IPS-18a (cell line): ENCODE data around the gene RPP38.

Experiments used
- H3K27ac ChIP-seq: one replicate; pipeline ENCODE4 v1.5.1; 2013; ENCODE audit warnings: low read length
- H3K27me3 ChIP-seq: one replicate; pipeline ENCODE4 v1.6.1; 2013; ENCODE audit warnings: mild to moderate bottlenecking, low read length; ENCODE audit not compliant: control insufficient read depth, insufficient read depth
- H3K36me3 ChIP-seq: one replicate; pipeline ENCODE4 v1.6.1; 2013; ENCODE audit warnings: low read depth, low read length; ENCODE audit not compliant: control insufficient read depth
- H3K4me1 ChIP-seq: one replicate; pipeline ENCODE4 v1.6.1; 2013; ENCODE audit warnings: low read depth, low read length; ENCODE audit not compliant: control insufficient read depth
- H3K4me3 ChIP-seq: one replicate; pipeline ENCODE4 v1.5.1; 2013; ENCODE audit warnings: low read length
- H3K9ac ChIP-seq: one replicate; pipeline ENCODE4 v1.6.1; 2013; ENCODE audit warnings: mild to moderate bottlenecking, low read length, moderate library complexity
- H3K9me3 ChIP-seq: one replicate; pipeline ENCODE4 v1.6.1; 2013; ENCODE audit warnings: low read depth, low read length; ENCODE audit not compliant: control insufficient read depth

RPP38 gene

DNA sequence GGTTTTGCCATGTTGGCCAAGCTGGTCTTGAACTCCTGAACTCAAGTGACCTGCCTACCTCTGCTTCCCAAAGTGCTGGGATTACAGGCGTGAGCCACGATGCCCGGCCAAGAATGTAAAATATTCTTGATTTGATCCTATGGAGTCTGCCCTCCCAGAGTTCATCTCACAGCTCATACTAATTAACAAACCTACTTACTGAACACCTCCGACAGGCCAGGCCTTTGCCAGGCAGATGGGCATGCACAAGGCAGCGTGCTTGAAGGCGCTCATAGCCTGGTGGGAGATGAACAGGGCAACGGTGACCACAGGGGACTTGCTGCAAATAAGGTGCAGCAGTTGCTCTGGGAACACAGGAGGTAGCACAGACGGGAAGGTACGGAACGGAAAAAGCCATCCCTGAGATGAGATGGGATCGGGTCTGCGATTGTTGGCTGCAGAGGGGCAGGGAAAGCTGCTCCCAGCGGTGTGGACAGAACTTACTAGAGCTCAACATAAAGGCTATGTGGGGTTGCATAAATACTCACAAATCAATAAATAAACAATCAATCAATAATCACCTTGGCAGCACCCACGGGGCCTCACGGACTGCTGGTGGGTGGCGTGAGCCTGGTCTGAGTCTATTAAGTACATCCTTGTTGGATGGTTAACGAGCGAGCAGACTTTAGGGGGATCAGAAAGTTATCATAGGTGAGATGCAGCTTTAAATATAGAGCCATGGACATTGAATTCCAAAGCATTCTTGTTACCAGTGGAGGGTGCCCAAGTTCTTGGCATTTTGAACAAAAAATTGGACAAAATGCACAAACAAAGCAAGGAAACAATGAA lies 13.3 kb upstream of the RPP38 start:
- Histone ChIP-seq H3K4me3 (peak overlapping the region; percentile 26), H3K9ac (no peak overlapping the region), H3K36me3 (no peaks in the 10 kb centered on the region), H3K27ac (peak overlapping the region; percentile 26), H3K27me3 (no peaks in the 10 kb centered on the region), H3K4me1 (peaks cover 6% of the 10 kb centered on the region), H3K9me3 (no peaks in the 10 kb centered on the region)

DNA sequence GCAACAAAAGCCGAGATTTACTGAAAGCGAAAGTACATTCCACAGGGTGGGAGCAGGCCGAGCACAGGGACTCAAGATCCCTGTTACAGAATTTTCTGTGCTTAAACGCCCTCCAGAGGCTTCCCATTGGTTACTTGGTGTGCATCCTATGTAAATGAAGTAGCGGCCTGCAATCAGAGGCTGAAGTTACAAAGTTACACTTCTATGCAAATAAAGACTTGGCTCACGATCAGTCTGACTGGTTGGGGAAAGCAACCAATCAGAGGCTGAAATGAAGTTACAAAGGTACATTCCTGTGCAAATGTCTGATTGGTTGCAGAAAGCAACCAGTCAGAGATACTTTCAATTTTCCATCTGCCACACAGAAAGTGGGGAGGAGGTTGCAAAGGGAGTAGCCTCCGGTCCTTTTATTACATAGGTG lies 12.6 kb upstream of the RPP38 start:
- H3K9ac ChIP-seq: no peak overlapping the region
- no peaks in the 10 kb centered on the region for H3K36me3 ChIP-seq
- H3K27ac ChIP-seq: peak overlapping the region; percentile 26
- H3K4me3 ChIP-seq: peak overlapping the region; percentile 26
- H3K4me1 ChIP-seq: peaks cover 6% of the 10 kb centered on the region
- H3K27me3 ChIP-seq: no peaks in the 10 kb centered on the region
- no peaks in the 10 kb centered on the region for H3K9me3 ChIP-seq

DNA sequence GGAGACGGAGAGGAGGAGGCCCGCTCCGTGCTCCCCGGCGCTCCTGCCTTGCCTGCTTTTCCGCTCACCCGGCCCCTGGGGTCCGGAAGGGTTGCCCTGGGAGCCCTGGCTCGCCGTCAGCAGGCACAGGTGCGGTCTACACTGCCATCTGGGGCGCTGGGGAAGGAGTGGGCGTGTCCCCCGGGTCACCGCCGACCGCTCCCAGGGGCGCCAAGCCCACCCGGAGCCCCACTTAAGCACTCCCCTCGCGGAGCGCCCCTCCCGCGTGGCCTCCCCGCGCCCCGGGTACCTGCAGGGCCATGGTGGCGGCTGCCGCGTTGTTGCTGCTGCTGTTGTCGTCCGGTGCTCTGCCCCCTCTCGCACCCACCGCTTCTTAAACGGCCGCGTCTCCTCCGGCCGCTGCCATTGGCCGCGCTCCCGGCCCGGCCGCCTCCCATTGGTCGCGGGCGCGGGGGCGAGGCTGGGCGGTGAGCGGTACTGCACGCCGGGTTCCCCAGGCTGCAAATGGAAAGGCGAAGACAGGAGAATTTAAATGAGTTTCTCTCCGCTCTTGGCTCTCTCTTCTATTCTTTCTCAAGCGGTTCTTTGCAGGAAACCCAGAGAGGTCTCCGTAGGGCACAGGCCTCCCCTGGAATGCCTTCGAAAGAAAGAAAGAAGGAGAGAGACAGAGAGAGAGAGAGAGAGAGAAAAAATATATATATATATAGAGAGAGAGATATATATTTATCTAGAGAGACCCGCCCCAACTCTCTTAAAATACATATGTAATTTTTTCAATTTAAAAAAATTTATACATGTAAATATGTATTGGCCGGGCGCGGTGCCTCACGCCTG lies 8.5 kb upstream of the RPP38 start, which contains the start of gene ACBD7:
Gene ACBD7, minus strand, starts transcription at position 349 of the 834 bp plus-strand sequence. Its CDS starts 48 bp downstream, at position 301.
- peak within 1 kb of the TSS; percentile 75 for H3K4me3 ChIP-seq
- H3K27me3 ChIP-seq: no peaks in the 10 kb centered on the region
- H3K27ac ChIP-seq: no peak within 1 kb of the TSS
- H3K9ac ChIP-seq: peak within 1 kb of the TSS; percentile 43
- H3K4me1 ChIP-seq: peaks cover 6% of the 10 kb centered on the region
- no peaks in the 10 kb centered on the region for H3K36me3 ChIP-seq
- no peaks in the 10 kb centered on the region for H3K9me3 ChIP-seq

DNA sequence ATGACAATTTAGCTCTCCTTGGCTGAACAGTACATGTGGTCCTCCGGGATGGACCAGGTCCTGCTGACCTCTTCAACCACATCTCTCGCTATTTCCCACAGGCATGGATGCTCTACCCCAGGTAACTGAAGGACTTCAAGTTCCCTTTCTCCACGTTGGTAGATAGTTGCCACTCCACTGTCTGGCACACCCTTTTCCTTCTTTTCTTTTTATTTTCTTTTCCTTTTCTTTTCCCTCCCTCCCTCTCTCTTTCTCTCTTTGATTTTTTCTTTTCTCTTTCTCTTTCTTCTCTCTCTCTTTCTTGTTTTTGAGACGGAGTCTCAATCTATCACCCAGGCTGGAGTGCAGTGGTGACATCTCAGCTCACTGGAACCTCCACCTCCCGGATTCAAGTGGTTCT lies 5.7 kb upstream of the RPP38 start:
- H3K27me3 ChIP-seq: no peaks in the 10 kb centered on the region
- no peak overlapping the region for H3K27ac ChIP-seq
- H3K36me3 ChIP-seq: no peaks in the 10 kb centered on the region
- H3K9ac ChIP-seq: no peak overlapping the region
- H3K4me3 ChIP-seq: no peak overlapping the region
- H3K4me1 ChIP-seq: no peaks in the 10 kb centered on the region
- no peaks in the 10 kb centered on the region for H3K9me3 ChIP-seq

DNA sequence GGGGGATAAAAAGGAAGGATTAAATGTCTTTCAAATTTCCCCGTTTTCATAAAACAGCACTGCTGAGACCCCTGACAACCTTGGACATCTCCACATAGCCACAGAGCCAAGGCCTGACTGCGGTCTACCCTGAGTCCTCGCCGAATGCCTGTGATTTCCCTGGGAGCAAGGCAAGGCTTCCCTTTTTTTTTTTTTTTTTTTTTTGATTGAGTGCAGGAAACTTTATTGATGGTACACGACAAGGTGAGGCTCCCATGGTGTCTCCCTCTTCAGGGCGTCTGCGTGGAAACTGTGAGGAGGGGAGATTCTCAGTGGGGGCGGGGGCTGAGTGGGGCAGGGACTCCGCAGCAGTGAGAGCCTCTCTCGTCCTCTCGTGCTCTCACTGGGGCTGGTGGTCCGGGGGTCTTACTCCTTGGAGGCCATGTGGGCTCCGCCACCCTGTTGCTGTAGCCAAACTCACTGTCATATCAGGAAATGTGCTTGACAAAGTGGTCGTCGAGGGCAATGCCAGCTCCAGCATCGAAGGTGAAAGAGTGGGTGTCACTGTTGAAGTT lies 4.2 kb upstream of the RPP38 start:
- Histone ChIP-seq H3K9ac (no peak overlapping the region), H3K9me3 (no peaks in the 10 kb centered on the region), H3K27ac (no peak overlapping the region), H3K36me3 (no peaks in the 10 kb centered on the region), H3K27me3 (no peaks in the 10 kb centered on the region), H3K4me3 (no peak overlapping the region), H3K4me1 (no peaks in the 10 kb centered on the region)

DNA sequence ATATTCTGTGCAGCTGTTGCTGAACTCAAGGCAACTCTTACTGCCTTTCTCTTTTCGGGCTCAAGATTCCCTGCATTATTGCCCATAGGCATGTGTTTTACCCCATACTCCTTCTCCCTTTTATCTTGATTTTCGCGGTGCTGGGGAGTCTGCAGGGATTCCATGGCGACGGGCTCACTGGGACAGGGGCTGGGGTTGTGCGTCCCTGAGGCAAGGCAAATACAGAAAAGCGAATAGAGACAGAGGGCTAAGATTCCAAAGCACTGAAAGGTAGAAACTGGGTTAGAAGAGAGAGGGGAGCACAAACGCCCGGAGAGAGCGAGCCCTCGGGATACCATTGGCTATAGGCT lies 519 bp upstream of the RPP38 start:
- Histone ChIP-seq H3K4me1 (peaks cover 3% of the 10 kb centered on the region), H3K9me3 (no peaks in the 10 kb centered on the region), H3K27me3 (no peaks in the 10 kb centered on the region), H3K9ac (peak overlapping the region; percentile 98), H3K36me3 (no peaks in the 10 kb centered on the region), H3K27ac (no peak overlapping the region), H3K4me3 (peak overlapping the region; percentile 99)

DNA sequence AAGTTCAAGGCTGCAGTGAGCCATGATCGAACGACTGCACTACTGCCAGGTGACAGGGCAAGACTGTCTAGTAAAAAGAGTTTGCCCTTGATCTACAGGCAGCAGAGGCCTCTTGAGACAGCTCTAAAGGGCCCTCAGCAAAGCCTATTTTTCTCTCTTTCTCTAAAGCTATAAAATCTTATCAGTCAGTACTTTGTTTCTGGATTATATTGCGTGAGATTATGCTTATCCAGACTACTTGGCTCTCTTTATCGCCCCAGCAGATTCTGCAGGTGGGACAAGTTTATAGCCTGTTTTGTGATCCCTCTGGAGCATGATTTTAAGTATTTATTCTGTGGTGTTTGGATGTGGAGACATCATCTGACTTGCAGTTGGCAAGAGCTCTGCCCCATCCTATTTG lies 2.7 kb downstream of the RPP38 start:
- H3K9me3 ChIP-seq: no peaks in the 10 kb centered on the region
- no peak overlapping the region for H3K27ac ChIP-seq
- no peak overlapping the region for H3K4me3 ChIP-seq
- H3K4me1 ChIP-seq: peaks cover 3% of the 10 kb centered on the region
- no peaks in the 10 kb centered on the region for H3K27me3 ChIP-seq
- no peak overlapping the region for H3K9ac ChIP-seq
- peaks cover 24% of the 10 kb centered on the region for H3K36me3 ChIP-seq

DNA sequence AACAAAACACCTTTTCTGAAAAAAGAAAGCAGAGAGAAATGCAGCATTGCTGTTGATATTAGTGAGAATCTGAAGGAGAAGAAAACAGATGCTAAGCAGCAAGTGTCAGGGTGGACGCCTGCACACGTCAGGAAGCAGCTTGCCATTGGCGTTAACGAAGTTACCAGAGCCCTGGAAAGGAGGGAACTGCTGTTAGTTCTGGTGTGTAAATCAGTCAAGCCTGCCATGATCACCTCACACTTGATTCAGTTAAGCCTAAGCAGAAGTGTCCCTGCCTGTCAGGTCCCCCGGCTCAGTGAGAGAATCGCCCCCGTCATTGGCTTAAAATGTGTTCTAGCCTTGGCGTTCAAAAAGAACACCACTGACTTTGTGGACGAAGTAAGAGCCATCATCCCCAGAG lies 6.4 kb downstream of the RPP38 start:
- Histone ChIP-seq H3K27ac (no peak overlapping the region), H3K4me1 (peaks cover 3% of the 10 kb centered on the region), H3K36me3 (peaks cover 36% of the 10 kb centered on the region)

DNA sequence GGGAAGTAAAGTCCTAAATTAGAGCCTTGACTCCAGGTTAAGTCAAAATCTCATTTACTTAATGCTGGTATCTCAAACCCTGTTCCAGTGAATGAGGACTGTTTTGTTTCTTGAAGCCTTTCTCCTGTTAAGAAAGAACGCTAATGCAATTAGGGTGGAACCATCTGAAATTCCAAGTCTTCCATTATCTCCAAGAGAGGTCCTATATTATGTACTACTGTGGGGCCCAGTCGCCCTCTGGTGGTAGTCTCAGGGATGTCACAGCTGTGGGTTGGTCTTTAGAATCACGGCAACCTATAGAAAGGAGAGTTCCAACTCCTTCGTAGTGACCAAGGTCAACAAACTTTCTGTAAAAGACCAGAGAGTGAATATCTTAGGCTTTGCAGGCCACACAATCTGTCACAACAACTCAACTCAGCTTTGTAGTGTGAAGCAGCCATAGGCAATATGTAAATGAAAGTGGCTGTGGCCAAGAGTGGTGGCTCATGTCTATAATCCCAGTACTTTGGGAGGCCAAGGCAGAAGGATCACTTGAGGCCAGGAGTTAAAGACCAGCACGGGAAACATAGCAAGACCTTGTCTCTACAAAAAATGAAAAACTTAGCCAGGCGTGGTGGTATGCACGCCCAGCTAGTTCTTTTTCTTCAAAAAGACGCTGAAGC lies 9.3 kb downstream of the RPP38 start:
- H3K27me3 ChIP-seq: no peaks in the 10 kb centered on the region
- H3K4me1 ChIP-seq: no peaks in the 10 kb centered on the region
- no peak overlapping the region for H3K4me3 ChIP-seq
- no peak overlapping the region for H3K9ac ChIP-seq
- peaks cover 40% of the 10 kb centered on the region for H3K36me3 ChIP-seq
- no peaks in the 10 kb centered on the region for H3K9me3 ChIP-seq
- H3K27ac ChIP-seq: no peak overlapping the region

More for the DNA sequence above, 6.4 kb downstream of the RPP38 start:
- no peak overlapping the region for H3K9ac ChIP-seq
- H3K4me3 ChIP-seq: no peak overlapping the region
- no peaks in the 10 kb centered on the region for H3K27me3 ChIP-seq
- H3K9me3 ChIP-seq: no peaks in the 10 kb centered on the region

DNA sequence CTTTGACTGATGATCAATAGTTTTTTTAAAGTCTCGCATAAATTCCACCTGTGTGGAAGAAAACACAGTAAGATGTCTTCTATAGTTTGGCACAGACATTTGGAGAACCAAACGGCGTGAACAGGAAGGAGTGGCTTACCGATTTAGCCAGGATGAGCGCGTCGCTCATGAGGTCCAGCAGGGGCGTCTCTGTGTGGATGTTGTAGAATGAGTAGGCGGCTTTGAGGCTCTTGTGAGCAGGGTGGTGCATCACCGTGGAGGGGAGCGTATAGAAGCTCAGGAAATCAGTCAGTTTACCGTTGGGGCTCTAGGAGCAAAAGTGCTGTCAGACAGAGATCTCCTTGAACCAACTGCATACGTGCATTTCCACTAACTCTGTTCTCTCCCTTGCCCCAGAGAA lies 15.5 kb downstream of the RPP38 start:
- H3K4me3 ChIP-seq: no peak overlapping the region
- H3K27me3 ChIP-seq: no peaks in the 10 kb centered on the region
- no peak overlapping the region for H3K9ac ChIP-seq
- H3K4me1 ChIP-seq: no peaks in the 10 kb centered on the region
- no peak overlapping the region for H3K27ac ChIP-seq
- H3K9me3 ChIP-seq: no peaks in the 10 kb centered on the region
- H3K36me3 ChIP-seq: peaks cover 15% of the 10 kb centered on the region

DNA sequence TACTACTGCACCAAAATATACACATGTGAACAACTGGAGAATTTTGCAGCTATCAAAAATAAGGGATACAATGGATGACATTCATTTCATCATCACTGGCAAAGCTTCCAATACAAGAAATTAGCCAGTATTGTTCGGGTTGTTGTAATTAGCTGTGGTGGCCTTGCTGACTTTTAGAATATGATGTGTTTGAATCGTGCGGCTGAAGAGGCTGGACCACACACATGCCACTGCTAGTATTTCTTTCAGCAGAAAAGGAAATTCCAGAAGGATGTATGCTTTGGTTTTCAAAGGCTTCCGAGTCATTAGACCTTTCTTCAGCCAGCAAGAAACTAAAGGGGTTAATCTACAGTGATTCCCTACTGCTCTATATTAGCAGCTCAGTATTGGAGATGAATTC lies 16.6 kb downstream of the RPP38 start:
- no peaks in the 10 kb centered on the region for H3K4me1 ChIP-seq
- no peak overlapping the region for H3K4me3 ChIP-seq
- peaks cover 8% of the 10 kb centered on the region for H3K36me3 ChIP-seq
- H3K9ac ChIP-seq: no peak overlapping the region
- H3K9me3 ChIP-seq: no peaks in the 10 kb centered on the region
- no peak overlapping the region for H3K27ac ChIP-seq
- no peaks in the 10 kb centered on the region for H3K27me3 ChIP-seq
